IPS-18a (cell line): ENCODE data around the gene GCNT2.
"Not testable (repeated sequence)": the region's sequence is repeated elsewhere in the genome, so short reads cannot be mapped to it uniquely, and the experiment has no call there.

Source experiments
- H3K27ac ChIP-seq: one replicate; pipeline ENCODE4 v1.5.1; 2013; ENCODE audit warnings: low read length
- H3K27me3 ChIP-seq: one replicate; pipeline ENCODE4 v1.6.1; 2013; ENCODE audit warnings: mild to moderate bottlenecking, low read length; ENCODE audit not compliant: control insufficient read depth, insufficient read depth
- H3K36me3 ChIP-seq: one replicate; pipeline ENCODE4 v1.6.1; 2013; ENCODE audit warnings: low read depth, low read length; ENCODE audit not compliant: control insufficient read depth
- H3K4me1 ChIP-seq: one replicate; pipeline ENCODE4 v1.6.1; 2013; ENCODE audit warnings: low read depth, low read length; ENCODE audit not compliant: control insufficient read depth
- H3K4me3 ChIP-seq: one replicate; pipeline ENCODE4 v1.5.1; 2013; ENCODE audit warnings: low read length
- H3K9ac ChIP-seq: one replicate; pipeline ENCODE4 v1.6.1; 2013; ENCODE audit warnings: mild to moderate bottlenecking, low read length, moderate library complexity
- H3K9me3 ChIP-seq: one replicate; pipeline ENCODE4 v1.6.1; 2013; ENCODE audit warnings: low read depth, low read length; ENCODE audit not compliant: control insufficient read depth

The GCNT2 gene

GRCh38 chr6:10567256-10568026, 46.3 kb downstream of the GCNT2 start:
- Histone ChIP-seq H3K27me3 (no peaks in the 10 kb centered on the region), H3K9ac (no peak overlapping the region), H3K36me3 (peaks cover 12% of the 10 kb centered on the region), H3K4me3 (no peak overlapping the region), H3K9me3 (no peaks in the 10 kb centered on the region), H3K4me1 (no peaks in the 10 kb centered on the region), H3K27ac (no peak overlapping the region)

DNA sequence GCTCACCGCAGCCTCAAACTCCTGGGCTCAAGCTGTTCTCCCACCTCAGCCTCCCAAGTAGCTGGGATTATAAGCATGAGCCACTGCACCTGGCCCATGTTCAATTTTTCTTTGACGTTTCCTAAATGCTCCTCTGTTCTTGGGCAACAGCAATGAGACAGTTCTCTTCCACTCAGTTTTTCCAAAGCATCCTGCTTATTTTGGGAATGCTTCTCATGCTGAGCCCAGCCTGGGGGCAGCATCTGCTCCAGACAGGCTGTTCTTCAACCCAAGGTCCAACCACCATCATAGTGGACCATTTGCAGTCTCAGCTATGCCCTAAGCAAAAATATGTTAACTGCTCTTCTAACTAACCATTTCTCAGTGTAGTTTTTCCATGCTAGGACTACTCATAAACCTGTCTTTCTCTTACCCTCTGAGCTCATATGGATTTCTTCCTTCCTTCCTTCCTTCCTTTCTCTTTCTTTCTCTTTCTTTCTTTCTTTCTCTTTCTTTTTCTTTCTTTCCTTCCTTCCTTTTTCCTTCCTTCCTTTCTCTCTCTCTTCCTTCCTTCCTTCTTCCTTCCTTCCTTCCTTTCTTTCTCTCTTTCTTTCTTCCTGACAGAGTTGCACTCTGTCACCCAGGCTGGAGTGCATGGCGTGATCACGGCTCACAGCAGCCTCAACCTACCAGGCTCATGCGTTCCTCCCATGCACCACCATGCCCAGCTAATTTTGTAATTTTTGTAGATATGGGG, 48.4 kb downstream of the GCNT2 start:
- no peak overlapping the region for H3K4me3 ChIP-seq
- peaks cover 18% of the 10 kb centered on the region for H3K4me1 ChIP-seq
- no peaks in the 10 kb centered on the region for H3K27me3 ChIP-seq
- peaks cover 13% of the 10 kb centered on the region for H3K36me3 ChIP-seq
- no peaks in the 10 kb centered on the region for H3K9me3 ChIP-seq
- no peak overlapping the region for H3K9ac ChIP-seq
- H3K27ac ChIP-seq: no peak overlapping the region

GRCh38 chr6:10575519-10575918, 54.4 kb downstream of the GCNT2 start:
- not testable (repeated sequence) for H3K4me3 ChIP-seq, H3K36me3 ChIP-seq, H3K27me3 ChIP-seq, H3K27ac ChIP-seq, H3K9me3 ChIP-seq, H3K9ac ChIP-seq
- peaks cover 32% of the 10 kb centered on the region for H3K4me1 ChIP-seq

- Histone ChIP-seq H3K4me1 (peaks cover 37% of the 10 kb centered on the region), H3K27ac (no peak overlapping the region), H3K4me3 (no peak overlapping the region), H3K27me3 (no peaks in the 10 kb centered on the region), H3K36me3 (peaks cover 4% of the 10 kb centered on the region), H3K9ac (no peak overlapping the region), H3K9me3 (no peaks in the 10 kb centered on the region)
Observed at GRCh38 chr6:10576226-10576625, 55.1 kb downstream of the GCNT2 start.

GRCh38 chr6:10577112-10577511, 56.0 kb downstream of the GCNT2 start:
- no peaks in the 10 kb centered on the region for H3K27me3 ChIP-seq
- no peaks in the 10 kb centered on the region for H3K9me3 ChIP-seq
- H3K9ac ChIP-seq: no peak overlapping the region
- no peak overlapping the region for H3K4me3 ChIP-seq
- H3K36me3 ChIP-seq: peaks cover 4% of the 10 kb centered on the region
- H3K4me1 ChIP-seq: peaks cover 37% of the 10 kb centered on the region
- H3K27ac ChIP-seq: no peak overlapping the region

- H3K27ac ChIP-seq: no peak overlapping the region
- H3K4me3 ChIP-seq: no peak overlapping the region
- no peaks in the 10 kb centered on the region for H3K9me3 ChIP-seq
- no peak overlapping the region for H3K9ac ChIP-seq
- H3K36me3 ChIP-seq: peaks cover 4% of the 10 kb centered on the region
- H3K4me1 ChIP-seq: peaks cover 35% of the 10 kb centered on the region
- H3K27me3 ChIP-seq: no peaks in the 10 kb centered on the region
Observed at GRCh38 chr6:10578723-10579122, 57.6 kb downstream of the GCNT2 start.

- no peaks in the 10 kb centered on the region for H3K9me3 ChIP-seq
- no peak overlapping the region for H3K9ac ChIP-seq
- no peak overlapping the region for H3K4me3 ChIP-seq
- H3K36me3 ChIP-seq: no peaks in the 10 kb centered on the region
- H3K27ac ChIP-seq: no peak overlapping the region
- no peaks in the 10 kb centered on the region for H3K27me3 ChIP-seq
- H3K4me1 ChIP-seq: peaks cover 36% of the 10 kb centered on the region
Observed at GRCh38 chr6:10579803-10580202, 58.7 kb downstream of the GCNT2 start.

GRCh38 chr6:10580570-10580969, 59.4 kb downstream of the GCNT2 start:
- Histone ChIP-seq H3K4me3 (no peak overlapping the region), H3K9me3 (no peaks in the 10 kb centered on the region), H3K27ac (no peak overlapping the region)

GRCh38 chr6:10581402-10581801, 60.3 kb downstream of the GCNT2 start:
- H3K9me3 ChIP-seq, H3K36me3 ChIP-seq, H3K27ac ChIP-seq, H3K4me3 ChIP-seq, H3K27me3 ChIP-seq, H3K9ac ChIP-seq: not testable (repeated sequence)
- peaks cover 46% of the 10 kb centered on the region for H3K4me1 ChIP-seq

More at GRCh38 chr6:10580570-10580969, 59.4 kb downstream of the GCNT2 start:
- Histone ChIP-seq H3K9ac (no peak overlapping the region), H3K4me1 (peaks cover 39% of the 10 kb centered on the region), H3K36me3 (no peaks in the 10 kb centered on the region), H3K27me3 (no peaks in the 10 kb centered on the region)

DNA sequence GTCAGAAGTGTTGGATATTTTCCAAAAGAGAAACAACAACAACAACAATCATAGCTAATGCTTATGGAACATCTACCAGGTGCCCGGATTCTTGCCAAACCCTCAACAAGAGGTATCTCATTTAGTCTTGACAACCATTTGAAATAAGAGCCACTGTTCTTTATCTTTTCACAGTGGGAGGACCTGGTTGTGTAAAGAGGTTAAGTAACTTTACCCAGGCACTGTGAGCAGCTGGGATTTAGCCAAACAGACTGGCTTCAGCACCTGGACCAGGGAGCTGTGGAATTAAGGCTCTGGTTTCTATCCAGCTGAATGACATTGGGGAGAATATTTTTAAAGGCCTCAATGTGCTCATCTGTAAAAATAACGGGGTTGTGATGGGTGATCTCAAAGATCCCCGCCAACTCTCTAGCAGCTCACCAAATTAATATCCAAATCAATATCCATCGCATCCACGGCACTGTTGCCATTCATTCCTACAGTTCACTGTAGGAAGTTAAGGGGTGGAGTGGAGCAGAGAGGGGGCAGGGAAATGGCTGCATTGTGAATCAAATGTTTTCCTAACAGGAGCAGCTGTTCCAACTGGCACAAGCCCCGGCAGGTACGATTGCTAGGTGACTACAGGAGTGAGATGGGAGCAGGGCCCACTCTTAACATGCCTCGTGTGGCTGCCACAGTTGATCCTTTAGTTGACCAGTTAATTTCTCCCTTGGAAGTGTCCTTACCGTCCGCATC, 61.8 kb downstream of the GCNT2 start:
- peak overlapping the region; percentile 31 for H3K9ac ChIP-seq
- no peaks in the 10 kb centered on the region for H3K9me3 ChIP-seq

GRCh38 chr6:10583509-10583901, 62.4 kb downstream of the GCNT2 start:
- H3K27me3 ChIP-seq: no peaks in the 10 kb centered on the region
- peak overlapping the region; percentile 39 for H3K4me3 ChIP-seq
- peaks cover 65% of the 10 kb centered on the region for H3K4me1 ChIP-seq
- H3K27ac ChIP-seq: peak overlapping the region; percentile 48
- H3K9ac ChIP-seq: peak overlapping the region; percentile 31
- H3K9me3 ChIP-seq: no peaks in the 10 kb centered on the region
- no peaks in the 10 kb centered on the region for H3K36me3 ChIP-seq

More for the DNA sequence above, 61.8 kb downstream of the GCNT2 start:
- Histone ChIP-seq H3K36me3 (no peaks in the 10 kb centered on the region), H3K4me1 (peaks cover 60% of the 10 kb centered on the region), H3K27me3 (no peaks in the 10 kb centered on the region), H3K4me3 (peak overlapping the region; percentile 39), H3K27ac (peak overlapping the region; percentile 48)
